Thymus (tissue), 11 donors: ENCODE measurements around the gene SEC24B. TPM values are rescaled to one million over a fixed set of nuclear protein-coding genes. Genes with fewer than 3 reads are reported as not detected.
A peak's percentile ranks its signal among the peaks of the same experiment; 100 is the strongest.

Experiments
- DNase-seq, 9 donors: peaks; one replicate each; pipeline ENCODE4 v3.0.0-alpha.2; 2013; ENCODE audit warnings: low spot score in 9 of 9, low read depth in 6 of 9, missing footprints in 1 of 9
- H3K27ac ChIP-seq, 2 donors: one replicate each; pipeline ENCODE4 v1.5.1; 2013; ENCODE audit warnings: control low read depth in 1 of 2, low read depth in 1 of 2, low read length in 1 of 2, mild to moderate bottlenecking in 1 of 2, moderate library complexity in 1 of 2
- H3K27me3 ChIP-seq, 2 donors: one replicate each; pipeline ENCODE4 v1.5.1; 2013; ENCODE audit warnings: low read length in 1 of 2; ENCODE audit not compliant: control insufficient read depth in 2 of 2, insufficient read depth in 1 of 2
- H3K36me3 ChIP-seq, 2 donors: one replicate each; pipeline ENCODE4 v1.5.1; 2013; ENCODE audit warnings: low read length in 1 of 2, mild to moderate bottlenecking in 1 of 2, moderate library complexity in 1 of 2; ENCODE audit not compliant: control insufficient read depth in 2 of 2, insufficient read depth in 2 of 2
- H3K4me1 ChIP-seq, 2 donors: one replicate each; pipeline ENCODE4 v1.5.1; 2013; ENCODE audit warnings: low read length in 2 of 2; ENCODE audit not compliant: control insufficient read depth in 2 of 2, insufficient read depth in 2 of 2
- H3K4me3 ChIP-seq, 2 donors: one replicate each; pipeline ENCODE4 v1.5.1; 2013; ENCODE audit warnings: low read length in 2 of 2, control low read depth in 1 of 2, mild to moderate bottlenecking in 1 of 2
- H3K9me3 ChIP-seq, 2 donors: one replicate each; pipeline ENCODE4 v1.5.1; 2013; ENCODE audit warnings: low read length in 1 of 2, mild to moderate bottlenecking in 1 of 2; ENCODE audit not compliant: control insufficient read depth in 2 of 2, insufficient read depth in 1 of 2
- WGBS: extraction: QIAGEN DNeasy Blood & Tissue Kit; methylation state at CpG from one replicate; pipeline ENCODE4 v1.1.7; 2013; 5-methylcytosine and 5-hydroxymethylcytosine counted together
- polyA plus RNA-seq: library from polyadenylated mRNA; stranded (reverse); fragments of 200-250 nt; gene quantifications from one replicate; pipeline ENCODE4 v1.2.3, GENCODE V29; 2013
- total RNA-seq: library from RNA; stranded (reverse); fragments of 120-200 nt; gene quantifications from one replicate; pipeline ENCODE4 v1.2.4, GENCODE V29; 2013
- donor health status: healthy.

Gene SEC24B
- total and polyA plus RNA-seq, 2 donors = 15.3 to 21.3 TPM

GRCh38 chr4:109424093-109424841, 9.3 kb upstream of the SEC24B start:
- WGBS = 97% methylated on average over 19 of the region's 19 CpGs
- Histone ChIP-seq H3K4me1 (no peaks in the 10 kb centered on the region), H3K27me3 (no peaks in the 10 kb centered on the region), H3K27ac (no peak overlapping the region), H3K9me3 (no peaks in the 10 kb centered on the region), H3K4me3 (no peak overlapping the region), H3K36me3 (no peaks in the 10 kb centered on the region)
- DNase-seq = no peak

- no peaks in the 10 kb centered on the region for H3K4me1 ChIP-seq
- H3K9me3 ChIP-seq = no peaks in the 10 kb centered on the region
- WGBS = 99% methylated on average over 4 of the region's 4 CpGs
- H3K27ac ChIP-seq = no peak overlapping the region
- H3K4me3 ChIP-seq = no peak overlapping the region
- no peaks in the 10 kb centered on the region for H3K36me3 ChIP-seq
- DNase-seq = no peak
- no peaks in the 10 kb centered on the region for H3K27me3 ChIP-seq
Measured at GRCh38 chr4:109425405-109425804, 8.2 kb upstream of the SEC24B start.

- no peaks in the 10 kb centered on the region for H3K4me1 ChIP-seq
- WGBS = 97% methylated on average over 1 of the region's 1 CpG
- H3K9me3 ChIP-seq = no peaks in the 10 kb centered on the region
- H3K27me3 ChIP-seq = no peaks in the 10 kb centered on the region
- no peaks in the 10 kb centered on the region for H3K36me3 ChIP-seq
- no peak overlapping the region for H3K27ac ChIP-seq
- no peak overlapping the region for H3K4me3 ChIP-seq
- no peak for DNase-seq
Measured at GRCh38 chr4:109429545-109429944, 4.1 kb upstream of the SEC24B start.

GRCh38 chr4:109432203-109432602, 1.4 kb upstream of the SEC24B start:
- DNase-seq = no peak
- 96% methylated on average over 1 of the region's 1 CpG for WGBS
- Histone ChIP-seq H3K4me1 (peaks cover 15 to 16% of the 10 kb centered on the region in 2 donors), H3K27ac (no peak overlapping the region), H3K4me3 (no peak overlapping the region), H3K9me3 (no peaks in the 10 kb centered on the region), H3K36me3 (no peaks in the 10 kb centered on the region), H3K27me3 (no peaks in the 10 kb centered on the region)

- peak overlapping the region; percentile 63 to 95 for H3K4me3 ChIP-seq
- no peaks in the 10 kb centered on the region for H3K9me3 ChIP-seq
- no peaks in the 10 kb centered on the region for H3K36me3 ChIP-seq
- peak overlapping the region in 1 of 2 donors; percentile 79 for H3K27ac ChIP-seq
- peaks cover 17 to 19% of the 10 kb centered on the region in 2 donors for H3K4me1 ChIP-seq
- H3K27me3 ChIP-seq = no peaks in the 10 kb centered on the region
- peak in 1 of 9 donors; percentile 13 for DNase-seq
- WGBS = 24% methylated on average over 3 of the region's 3 CpGs
Measured at GRCh38 chr4:109432696-109433095, 919 bp upstream of the SEC24B start.

GRCh38 chr4:109434007-109434971, 674 bp downstream of the SEC24B start:
- 3% methylated on average over 70 of the region's 70 CpGs for WGBS
- no peaks in the 10 kb centered on the region for H3K27me3 ChIP-seq
- H3K27ac ChIP-seq = peak overlapping the region; percentile 92 to 95
- H3K4me1 ChIP-seq = peaks cover 17 to 23% of the 10 kb centered on the region in 2 donors
- peak overlapping the region; percentile 89 to 95 for H3K4me3 ChIP-seq
- H3K36me3 ChIP-seq = no peaks in the 10 kb centered on the region
- DNase-seq = peak in 7 of 9 donors; percentile 37 to 80 (median 56)
- no peaks in the 10 kb centered on the region for H3K9me3 ChIP-seq

- Histone ChIP-seq H3K9me3 (no peaks in the 10 kb centered on the region), H3K4me3 (peak overlapping the region; percentile 26 to 89), H3K27ac (peak overlapping the region in 1 of 2 donors; percentile 7), H3K27me3 (no peaks in the 10 kb centered on the region), H3K36me3 (no peaks in the 10 kb centered on the region), H3K4me1 (peaks cover 17 to 23% of the 10 kb centered on the region in 2 donors)
- 86% methylated on average over 3 of the region's 3 CpGs for WGBS
- DNase-seq = no peak
Measured at GRCh38 chr4:109435635-109436034, 2.0 kb downstream of the SEC24B start.

GRCh38 chr4:109436504-109436903, 2.9 kb downstream of the SEC24B start:
- no peak for DNase-seq
- WGBS = 75% methylated on average over 3 of the region's 3 CpGs
- no peak overlapping the region for H3K27ac ChIP-seq
- peaks cover 17 to 26% of the 10 kb centered on the region in 2 donors for H3K4me1 ChIP-seq
- no peaks in the 10 kb centered on the region for H3K27me3 ChIP-seq
- H3K9me3 ChIP-seq = no peaks in the 10 kb centered on the region
- no peak overlapping the region for H3K4me3 ChIP-seq
- peaks cover 0 to under 1% of the 10 kb centered on the region in 2 donors for H3K36me3 ChIP-seq

- H3K9me3 ChIP-seq = peaks cover 0 to 3% of the 10 kb centered on the region in 2 donors
- peaks cover 4 to 12% of the 10 kb centered on the region in 2 donors for H3K36me3 ChIP-seq
- no peak overlapping the region for H3K4me3 ChIP-seq
- H3K27me3 ChIP-seq = no peaks in the 10 kb centered on the region
- peaks cover 12 to 24% of the 10 kb centered on the region in 2 donors for H3K4me1 ChIP-seq
- no peak overlapping the region for H3K27ac ChIP-seq
- no peak for DNase-seq
- 93% methylated on average over 4 of the region's 4 CpGs for WGBS
Measured at GRCh38 chr4:109440948-109441347, 7.3 kb downstream of the SEC24B start.
